ENCODE measurements around the gene RACK1.
"Not testable (repeated sequence)": the region's sequence is repeated elsewhere in the genome, so short reads cannot be mapped to it uniquely, and the experiment has no call there.

RACK1 gene

DNA sequence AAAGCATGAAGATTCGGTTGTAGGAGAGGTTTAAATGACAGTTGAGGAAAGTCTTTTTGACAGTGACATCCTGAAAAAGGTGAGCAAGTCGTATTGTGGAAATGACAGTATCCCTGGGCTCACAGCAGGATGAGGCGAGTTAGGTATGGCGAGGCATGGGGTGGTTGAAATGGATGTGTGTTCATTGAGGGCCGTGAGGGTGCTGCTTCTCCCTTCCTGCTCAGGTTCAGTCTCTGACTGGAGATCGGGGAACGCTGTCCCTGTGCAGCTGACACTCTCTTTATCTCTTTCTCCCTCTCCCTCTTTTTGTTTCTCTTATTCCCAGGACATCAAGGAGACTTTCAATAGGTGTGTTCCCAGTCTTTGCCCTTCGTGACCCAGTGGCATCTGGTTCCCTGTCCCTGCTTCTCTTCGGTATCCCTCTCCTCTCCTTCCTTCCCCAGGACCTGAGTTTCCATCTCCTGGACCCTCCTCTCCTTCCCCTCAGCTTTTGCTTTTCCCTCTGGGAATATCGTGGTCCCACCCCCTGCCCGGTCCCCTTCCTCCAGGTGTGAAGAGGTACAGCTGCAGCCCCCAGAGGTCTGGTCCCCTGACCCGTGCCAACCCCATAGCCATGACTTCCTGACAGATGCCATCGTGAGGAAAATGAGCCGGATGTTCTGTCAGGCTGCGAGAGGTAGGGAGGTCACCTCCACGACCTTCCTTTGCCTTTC lies 10.5 kb downstream of the RACK1 start:
- DNase-seq: no peak

DNA sequence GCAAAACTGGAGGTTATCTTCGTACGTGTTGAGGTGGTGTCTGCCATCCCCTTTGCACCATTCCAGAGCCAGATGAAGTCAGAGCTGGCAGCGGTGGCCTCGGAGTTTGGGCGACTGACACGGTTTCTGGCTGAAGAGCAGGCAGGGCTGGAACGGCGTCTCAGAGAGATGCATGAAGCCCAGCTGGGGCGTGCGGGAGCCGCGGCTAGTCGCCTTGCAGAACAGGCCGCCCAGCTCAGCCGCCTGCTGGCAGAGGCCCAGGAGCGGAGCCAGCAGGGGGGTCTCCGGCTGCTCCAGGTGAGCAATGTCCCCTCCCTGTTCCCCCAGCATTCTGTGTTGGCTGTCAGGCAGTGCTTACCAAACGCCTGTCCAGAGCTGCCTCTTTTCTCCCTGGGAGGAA lies 11.1 kb downstream of the RACK1 start:
- peak in 1 of 2 experiments; percentile 3 for DNase-seq

DNA sequence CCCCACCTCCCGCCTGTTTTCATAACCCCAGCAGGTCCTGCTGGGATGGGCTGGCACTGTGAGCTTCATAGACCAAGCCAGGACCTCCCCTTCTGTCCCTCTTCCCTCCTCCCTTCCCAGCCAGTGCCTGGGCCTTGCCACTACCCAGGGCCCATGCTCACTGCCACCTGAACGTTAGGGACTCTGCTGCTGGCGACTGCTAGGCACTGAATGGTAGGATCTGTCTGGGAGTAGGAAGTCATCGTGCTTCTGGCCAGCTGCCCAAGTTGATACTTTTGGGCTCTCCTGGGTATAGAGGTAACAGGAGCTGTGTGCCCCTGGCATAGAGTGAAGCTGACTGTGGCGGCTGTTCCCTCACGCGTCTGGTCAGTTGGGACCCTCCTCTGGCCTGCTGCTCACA lies 12.3 kb downstream of the RACK1 start:
- peak in 1 of 2 experiments; percentile 3 for DNase-seq

DNA sequence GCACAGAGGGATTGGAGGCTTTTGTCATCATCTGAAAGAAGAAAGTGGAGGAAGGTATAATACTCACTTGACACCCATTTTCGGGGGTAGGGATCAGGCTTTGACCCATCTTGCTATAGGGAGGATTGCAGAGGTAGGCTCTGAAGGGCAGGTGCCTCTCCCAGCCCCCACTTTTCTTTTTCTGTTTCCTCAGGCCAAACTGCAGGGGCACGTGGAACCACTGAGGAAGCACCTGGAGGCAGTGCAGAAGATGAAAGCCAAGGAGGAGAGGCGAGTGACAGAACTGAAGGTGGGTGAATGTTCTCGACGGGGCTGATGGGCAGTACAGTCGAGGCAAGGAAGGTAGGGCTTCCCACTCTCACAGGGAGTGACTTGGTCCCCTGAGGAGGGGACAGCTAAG lies 13.2 kb downstream of the RACK1 start:
- DNase-seq: no peak

DNA sequence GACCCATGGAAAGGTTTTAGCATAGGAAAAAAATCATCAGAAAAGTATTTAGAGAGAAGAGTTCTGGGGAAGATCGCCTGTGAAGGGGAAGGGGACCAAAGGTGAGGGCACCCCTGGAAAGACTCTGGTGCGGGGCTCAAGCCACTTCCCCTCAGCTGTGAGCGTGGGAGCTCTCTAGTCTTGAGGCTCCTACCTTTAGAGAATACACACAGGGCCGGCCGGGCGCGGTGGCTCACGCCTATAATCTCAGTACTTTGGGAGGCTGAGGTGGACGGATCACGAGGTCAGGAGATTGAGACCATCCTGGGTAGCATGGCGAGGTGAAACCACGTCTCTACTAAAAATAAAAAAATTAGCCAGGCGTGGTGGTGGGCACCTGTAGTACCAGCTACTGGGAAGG lies 13.7 kb downstream of the RACK1 start:
- no peak for DNase-seq

DNA sequence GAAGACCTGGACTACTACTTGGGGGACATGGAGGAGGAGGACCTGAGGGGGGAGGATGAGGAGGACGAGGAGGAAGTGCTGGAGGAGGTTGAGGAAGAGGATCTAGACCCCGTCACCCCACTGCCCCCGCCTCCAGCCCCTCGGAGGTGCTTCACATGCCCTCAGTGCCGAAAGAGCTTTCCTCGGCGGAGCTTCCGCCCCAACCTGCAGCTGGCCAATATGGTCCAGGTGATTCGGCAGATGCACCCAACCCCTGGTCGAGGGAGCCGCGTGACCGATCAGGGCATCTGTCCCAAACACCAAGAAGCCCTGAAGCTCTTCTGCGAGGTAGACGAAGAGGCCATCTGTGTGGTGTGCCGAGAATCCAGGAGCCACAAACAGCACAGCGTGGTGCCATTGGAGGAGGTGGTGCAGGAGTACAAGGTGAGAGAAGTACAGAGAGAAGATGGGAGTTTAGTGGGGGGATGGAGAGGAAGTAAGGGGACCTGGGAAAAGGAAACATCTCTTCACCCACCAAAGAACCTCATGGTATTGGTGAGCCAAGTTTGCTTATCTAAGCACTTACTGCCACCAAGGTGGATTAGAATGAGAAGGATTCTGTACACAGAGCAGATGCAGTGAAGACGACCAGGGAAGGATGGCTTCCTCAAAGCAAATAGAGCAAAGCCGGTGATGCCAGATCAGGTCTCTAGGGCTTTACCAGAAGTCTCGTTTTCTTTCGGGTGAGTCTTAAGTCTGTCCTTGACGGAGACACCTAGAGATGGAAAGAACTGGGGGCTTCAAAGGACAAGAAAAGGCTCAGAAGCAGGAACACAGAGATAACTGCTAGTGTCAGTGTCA lies 19.1 kb downstream of the RACK1 start:
- DNase-seq: no peak

DNA sequence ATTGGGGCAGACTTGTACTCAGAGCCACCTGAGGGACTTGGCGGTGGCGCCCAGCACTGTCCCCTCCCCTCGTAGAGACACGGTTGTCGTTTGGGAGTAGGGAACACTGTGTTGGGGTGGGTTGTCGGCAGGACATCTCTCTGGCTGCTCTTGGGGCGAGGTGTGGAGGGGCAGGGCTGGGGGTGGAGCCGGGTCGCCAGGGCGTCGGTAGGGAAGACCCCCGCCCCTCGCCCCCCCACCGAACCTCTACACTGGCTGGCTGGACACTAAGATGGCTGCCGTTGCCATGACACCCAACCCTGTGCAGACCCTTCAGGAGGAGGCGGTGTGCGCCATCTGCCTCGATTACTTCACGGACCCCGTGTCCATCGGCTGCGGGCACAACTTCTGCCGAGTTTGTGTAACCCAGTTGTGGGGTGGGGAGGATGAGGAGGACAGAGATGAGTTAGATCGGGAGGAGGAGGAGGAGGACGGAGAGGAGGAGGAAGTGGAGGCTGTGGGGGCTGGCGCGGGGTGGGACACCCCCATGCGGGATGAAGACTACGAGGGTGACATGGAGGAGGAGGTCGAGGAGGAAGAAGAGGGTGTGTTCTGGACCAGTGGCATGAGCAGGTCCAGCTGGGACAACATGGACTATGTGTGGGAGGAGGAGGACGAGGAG lies 19.8 kb downstream of the RACK1 start:
- peak in 1 of 2 experiments; percentile 65 for DNase-seq

DNA sequence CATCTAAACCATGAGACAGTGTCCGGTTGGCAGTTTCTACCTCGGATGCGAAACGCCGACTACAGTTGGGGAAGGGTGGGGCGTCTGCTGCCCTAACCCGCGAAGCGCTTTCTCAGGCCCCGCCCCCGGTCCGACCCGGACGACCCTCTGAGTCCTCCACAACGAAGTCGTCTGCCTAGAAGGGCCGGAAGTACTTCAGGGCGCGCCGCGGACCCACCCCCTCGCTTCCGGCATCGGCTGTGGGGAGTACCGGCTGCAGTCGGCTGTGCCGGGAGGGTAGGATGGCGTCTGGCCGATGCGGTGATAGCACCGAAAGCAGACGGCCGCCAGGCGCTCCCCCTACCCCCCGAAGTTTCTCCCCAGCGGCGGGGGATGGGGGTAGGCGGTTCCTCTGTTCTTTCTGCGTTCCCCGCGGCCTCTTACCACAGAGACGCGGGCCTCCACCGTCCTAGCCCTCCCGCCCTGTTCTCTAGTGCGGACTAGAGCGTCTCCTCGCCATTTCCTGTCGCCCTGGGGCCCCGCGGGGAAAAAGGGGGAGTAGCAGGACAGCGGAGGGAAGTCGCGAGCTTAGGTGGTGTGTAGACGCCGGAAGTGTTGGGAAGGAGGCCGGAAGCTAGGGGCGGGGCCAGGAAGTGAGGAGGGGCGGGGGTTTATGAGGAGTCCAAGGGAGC lies 20.5 kb downstream of the RACK1 start, which contains the start of gene TRIM41:
TRIM41 (plus strand) TSS at position 224 of the 671 bp plus-strand sequence. CDS start 719 bp downstream, outside the sequence.
- DNase-seq: peak; percentile 99

DNA sequence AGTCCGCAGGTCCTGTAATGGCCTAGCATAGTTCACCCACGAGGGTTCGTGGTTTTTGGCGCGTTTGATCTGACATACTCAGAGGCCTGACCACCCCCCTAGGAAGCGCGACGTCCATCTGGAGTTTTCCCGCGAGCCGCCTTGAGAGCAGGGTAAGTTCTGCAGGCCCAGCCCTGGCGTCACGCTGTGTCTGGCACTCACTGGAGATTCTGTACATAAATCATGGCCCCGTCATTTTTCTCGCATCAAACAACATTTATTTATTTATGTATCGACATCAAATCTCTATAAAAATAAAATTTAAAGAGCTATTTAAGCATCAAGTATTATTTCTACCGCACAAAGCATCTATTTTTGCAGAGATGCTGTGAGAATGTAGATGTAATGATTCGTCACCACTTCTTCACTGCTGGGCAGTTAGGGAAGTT lies 21.1 kb downstream of the RACK1 start:
- DNase-seq: no peak

DNA sequence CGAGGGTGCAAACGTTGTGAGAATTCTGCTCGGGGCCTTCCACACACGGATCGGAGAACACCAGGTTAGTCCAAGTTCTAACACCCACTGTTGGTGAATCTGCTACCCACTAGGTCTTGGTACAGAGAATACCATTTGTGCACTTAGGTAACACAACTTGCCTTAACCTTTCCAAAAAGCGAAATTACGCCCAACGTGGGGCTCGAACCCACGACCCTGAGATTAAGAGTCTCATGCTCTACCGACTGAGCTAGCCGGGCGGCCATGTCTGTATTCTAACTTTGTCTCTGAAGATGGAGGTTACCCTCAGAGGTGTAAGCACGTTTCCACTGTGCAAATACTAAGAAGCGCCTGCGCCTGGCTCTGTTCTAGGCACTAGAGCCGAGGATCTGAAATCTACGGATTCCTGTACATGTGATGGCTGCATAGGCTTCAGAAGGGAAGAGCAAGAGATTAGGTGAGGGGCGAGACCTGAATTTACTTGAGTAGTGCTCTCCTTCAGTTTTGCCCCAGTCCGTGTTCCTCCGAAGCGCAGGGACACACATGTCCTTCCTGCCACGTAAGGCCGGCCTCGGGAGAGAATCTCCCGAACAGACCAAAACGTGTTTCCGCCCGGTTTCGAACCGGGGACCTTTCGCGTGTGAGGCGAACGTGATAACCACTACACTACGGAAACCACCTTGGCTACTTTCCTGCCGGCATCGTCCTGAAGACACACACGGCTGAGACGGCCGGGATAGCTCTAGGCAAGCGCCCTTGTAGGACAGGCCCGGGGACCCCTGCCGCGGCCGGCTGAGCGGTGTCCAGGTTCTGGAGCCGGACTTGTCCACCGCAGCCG lies 21.7 kb downstream of the RACK1 start:
- DNase-seq: peak; percentile 98

DNA sequence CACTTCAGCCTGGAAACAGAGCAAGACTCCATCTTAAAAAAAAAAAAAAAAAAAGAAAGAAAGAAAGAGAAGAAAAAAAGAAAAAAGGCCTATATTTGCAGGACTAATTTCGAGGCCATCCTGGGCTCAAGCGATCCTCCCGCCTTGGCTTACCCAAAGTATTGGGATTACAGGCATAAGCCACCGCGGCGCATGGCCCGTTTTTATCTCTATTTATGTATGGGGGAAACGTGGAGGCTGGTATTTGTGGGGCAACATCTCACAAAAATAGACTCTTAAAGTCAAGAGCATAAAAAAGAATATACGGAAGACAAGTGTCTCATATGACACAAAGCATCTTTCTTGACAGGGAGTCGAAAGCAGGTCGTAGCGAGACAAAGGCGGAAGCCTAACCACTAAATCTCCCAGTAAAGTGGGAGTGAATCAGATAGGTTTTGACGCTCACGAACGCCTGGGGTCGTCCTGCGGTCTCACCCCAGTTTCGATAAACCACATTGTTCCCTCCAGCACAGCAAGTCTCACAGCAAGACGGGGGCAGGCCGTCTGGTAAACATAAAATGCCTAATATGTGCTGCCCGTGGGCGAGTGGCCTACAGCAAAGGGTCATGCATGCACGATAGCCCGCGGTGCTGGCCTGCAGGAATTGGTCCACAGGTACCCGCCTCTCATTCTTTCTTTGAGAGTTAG lies 22.5 kb downstream of the RACK1 start:
- no peak for DNase-seq

DNA sequence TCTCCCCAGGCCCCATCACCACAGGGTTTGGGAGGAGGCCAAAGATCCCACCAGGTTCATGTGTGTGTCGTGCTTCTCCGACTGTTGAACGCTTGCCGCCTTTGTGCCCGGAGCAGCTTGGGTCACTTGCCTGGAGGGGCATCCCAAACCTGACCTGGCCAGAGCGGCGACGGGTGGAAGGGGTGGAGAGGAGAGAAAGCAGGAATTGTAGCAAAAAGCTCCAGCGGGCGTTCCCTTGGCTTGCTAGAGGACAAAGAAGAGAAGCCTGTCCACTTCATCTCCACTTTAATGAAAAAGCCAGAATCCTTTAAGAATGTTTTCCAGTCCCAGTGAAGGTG lies 23.6 kb downstream of the RACK1 start:
- no peak for DNase-seq

DNA sequence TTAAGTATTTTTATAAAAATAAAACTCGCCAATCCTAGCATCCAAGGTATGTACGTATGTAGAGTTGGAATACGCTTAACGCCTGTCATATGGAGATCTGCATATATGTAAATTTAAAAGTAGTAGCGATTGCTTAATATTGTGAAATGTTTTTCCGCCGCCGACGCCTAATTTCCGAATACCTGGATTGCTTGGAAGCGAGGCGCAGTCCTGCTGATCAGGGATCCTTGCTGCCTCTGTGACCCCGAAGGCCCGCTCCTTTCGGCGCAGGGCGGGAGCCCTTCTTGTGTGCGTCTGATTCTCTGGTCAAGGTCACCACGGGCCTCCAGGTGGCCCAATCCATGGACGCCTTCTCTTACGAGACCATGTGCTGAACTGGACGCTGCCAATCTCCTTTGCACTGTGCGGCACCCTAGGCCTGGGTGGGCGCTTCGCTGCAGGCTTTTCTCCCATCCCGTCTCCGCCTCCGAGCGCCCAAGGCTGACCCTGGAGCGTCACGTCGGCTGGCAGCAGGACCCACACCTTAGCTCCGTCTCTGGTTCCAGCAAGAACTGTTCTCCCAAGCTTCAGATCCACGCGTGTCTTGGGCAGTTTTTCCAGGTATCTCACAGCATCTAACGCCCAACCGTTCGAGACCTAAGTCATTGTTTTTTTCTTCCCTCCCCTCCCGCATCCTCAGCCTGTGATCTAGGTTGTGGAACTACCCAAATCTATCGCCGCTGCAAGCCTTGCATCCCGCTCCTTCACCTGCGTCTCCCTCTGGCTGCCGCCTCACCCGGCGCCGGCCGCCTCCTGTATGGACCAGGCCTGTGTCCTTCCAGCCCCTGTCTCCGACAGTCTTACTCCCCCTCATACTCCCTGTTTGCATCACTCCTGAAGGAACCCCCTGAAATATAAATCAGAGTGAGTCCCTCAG lies 24.2 kb downstream of the RACK1 start:
- DNase-seq: no peak

DNA sequence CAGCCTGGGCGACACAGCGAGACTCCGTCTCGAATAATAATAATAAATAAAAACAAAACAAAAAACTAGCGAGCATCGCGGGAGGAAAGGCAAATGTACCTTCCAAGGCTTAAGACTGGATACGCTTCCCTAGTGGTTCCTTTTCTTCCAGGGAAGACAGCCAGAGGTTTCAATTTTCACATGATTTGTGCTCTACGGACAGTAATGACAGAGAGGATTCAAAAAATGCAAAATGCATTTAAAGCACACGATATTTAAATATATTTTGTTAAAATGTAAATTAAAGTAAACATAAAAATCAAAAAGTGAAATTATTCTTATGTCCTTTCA lies 24.9 kb downstream of the RACK1 start:
- no peak for DNase-seq

DNA sequence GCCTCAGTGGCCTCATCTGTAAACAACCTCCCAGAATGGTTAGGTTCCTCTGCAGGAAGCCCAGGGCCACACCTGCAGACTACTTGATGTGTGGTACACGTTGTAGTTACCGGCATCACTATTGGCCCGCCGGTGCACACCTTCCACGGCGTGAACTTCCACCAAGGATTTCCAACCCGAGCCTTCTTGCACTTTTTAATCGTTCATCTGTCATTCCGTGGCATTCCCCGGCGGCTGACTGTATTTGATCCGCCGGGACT lies 26.0 kb downstream of the RACK1 start:
- peak; percentile 37 to 49 for DNase-seq

DNA sequence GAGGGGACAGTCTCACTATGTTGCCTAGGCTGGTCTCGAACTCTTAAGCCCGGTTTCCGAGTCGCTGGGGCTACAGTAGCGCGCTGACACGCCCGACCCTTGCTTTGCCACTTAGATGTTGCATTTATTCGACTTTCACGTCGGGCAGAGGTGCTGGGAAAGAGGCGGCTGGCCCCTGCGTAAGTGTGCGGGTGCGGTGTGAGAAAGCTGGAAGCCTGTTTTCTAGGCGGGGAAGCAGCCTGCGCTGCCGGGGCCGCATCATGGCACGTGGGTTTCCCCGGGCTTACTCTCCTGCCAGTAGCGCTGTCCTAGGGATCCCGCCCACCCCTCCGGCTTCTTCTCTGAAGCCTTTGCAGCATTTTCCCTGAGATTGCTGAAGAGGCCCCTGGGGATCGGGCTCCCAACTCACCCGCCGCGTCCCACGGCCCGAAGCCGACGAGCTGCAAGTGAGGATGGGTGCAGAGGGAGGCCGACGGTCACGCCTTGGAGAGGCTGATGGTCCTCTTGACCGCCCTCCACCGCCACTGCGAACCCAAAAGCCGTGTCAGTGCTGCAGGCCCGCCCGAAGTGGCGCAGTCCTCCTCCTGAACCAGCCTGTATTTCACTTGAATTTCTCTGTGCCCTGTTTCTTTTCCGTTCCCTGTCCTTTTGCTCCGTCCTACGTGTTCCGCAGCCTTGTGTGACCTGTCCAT lies 26.4 kb downstream of the RACK1 start:
- DNase-seq: peak; percentile 73 to 78

DNA sequence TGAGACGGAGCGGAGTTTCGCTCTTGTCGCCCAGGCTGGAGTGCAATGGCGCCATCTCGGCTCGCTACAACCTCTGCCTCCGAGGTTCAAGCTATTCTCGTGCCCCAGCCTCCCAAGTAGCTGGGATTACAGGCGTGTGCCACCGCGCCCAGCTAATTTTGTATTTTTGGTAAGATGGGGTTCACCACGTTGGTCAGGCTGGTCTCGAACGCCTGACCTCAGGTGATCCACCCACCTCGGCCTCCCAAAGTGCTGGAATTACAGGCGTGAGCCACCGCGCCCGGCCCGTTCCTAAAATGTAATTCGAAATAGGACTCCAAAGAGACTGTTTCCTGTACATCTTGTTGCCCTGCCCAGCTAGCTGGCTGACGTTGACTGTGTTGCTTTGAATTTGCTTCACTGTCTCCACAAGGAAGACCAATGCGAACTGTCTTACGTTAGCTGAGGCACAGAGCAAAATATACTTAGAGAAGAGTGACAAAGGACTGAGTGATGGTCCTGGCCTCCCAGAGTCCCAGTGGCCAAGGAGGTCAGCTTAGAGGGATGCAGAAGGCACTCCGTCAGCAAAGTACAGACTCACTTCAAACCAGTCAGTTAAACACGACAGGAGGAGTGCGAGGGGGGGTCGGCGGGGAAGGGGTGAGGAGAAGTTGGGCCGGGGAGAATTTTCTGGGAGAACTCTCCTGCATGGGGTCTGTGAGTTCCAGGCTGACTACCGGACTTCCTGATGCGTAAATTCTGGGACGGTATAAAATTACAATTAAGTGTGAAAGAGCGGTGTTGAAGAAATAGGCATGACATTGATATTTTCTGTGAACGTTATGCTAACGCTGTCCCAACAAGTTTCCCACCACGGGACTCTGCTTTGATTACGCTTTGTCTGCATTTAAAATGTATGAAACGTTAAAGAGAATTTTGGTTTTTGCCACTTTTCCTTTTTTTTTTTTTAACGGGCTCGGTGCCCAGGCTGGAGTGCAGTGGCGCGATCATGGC lies 27.4 kb downstream of the RACK1 start:
- peak in 1 of 2 experiments; percentile 51 for DNase-seq

DNA sequence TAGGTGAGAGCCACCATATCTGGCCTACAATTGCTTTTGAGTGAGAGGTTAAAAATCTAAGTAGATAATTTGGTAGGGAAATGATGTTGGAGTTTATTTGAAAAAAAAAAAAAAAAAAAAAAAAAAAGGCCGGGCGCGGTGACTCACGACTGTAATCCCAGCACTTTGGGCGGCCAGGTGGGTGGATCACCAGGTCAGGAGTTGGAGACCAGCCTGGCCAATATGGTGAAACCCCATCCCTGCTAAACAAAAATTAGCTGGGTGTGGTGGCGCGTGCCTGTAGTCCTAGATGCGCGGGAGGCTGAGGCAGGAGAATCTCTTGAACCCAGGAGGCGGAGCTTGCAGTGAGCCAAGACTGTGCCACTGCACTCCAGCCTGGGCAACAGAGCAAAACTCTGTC lies 29.5 kb downstream of the RACK1 start:
- not testable (repeated sequence) for DNase-seq

DNA sequence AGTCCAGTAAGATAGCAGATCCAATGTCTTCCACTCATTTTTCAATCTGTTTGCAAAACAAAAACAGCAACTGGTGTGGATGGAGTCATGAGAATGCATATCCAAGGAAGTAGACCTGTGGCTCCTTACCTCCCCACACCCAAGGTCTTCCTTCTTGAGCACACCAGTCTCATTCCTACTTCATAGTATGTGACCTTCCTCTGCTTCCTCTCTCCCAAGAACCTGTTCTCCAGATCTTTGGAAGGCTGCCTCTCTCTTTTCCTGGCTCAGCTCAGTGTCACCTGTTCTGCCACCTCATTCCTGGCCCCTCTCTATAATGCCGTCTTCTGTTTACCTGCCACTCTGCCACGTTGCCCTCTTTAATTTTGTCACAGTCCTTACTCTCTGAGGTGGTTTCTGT lies 30.8 kb downstream of the RACK1 start:
- DNase-seq: no peak
